ENCODE data around the gene PCDHGA12.
"Not testable (repeated sequence)": the region's sequence is repeated elsewhere in the genome, so short reads cannot be mapped to it uniquely, and the experiment has no call there.

The PCDHGA12 gene

GRCh38 chr5:141413540-141414069, 16.7 kb upstream of the PCDHGA12 start:
- ChIA-PET POLR2A (no interaction called here), CTCF (interaction anchor here (0.6 to 3.2 kb wide), 13 partner anchors 16 to 364 kb away, joined by 3 to 14 read pairs (median 5); partner anchors contain the start of genes PCDHGA12 and PCDHGB5)
- H3K4me3 ChIP-seq (ENCODE audit: low read depth, low read length) = no peak overlapping the region
- H3K9me3 ChIP-seq (ENCODE audit: control insufficient read depth, insufficient read depth, low read depth, low read length) = no peaks in the 10 kb centered on the region
- H3K36me3 ChIP-seq (ENCODE audit: control insufficient read depth in 2 of 2, insufficient read depth in 1 of 2, low read length in 2 of 2) = no peaks in the 10 kb centered on the region
- no peak overlapping the region for H3K27ac ChIP-seq (ENCODE audit: extremely low read depth, low read depth, low read length)
- no peaks in the 10 kb centered on the region for H3K4me1 ChIP-seq (ENCODE audit: control insufficient read depth, insufficient read depth, low read length)
- TF ChIP-seq OVOL3 (tag by site-specific recombination; IDR thresholded peaks at IDR 0.05) (no peak), IKZF3 (tag by site-specific recombination; IDR thresholded peaks at IDR 0.05) (no peak), ZNF580 (tag by site-specific recombination; IDR thresholded peaks at IDR 0.05) (no peak), ZNF626 (tag by site-specific recombination; IDR thresholded peaks at IDR 0.05) (no peak), ZNF302 (tag by site-specific recombination; IDR thresholded peaks at IDR 0.05; ENCODE audit: low read depth) (no peak), ZNF830 (tag by site-specific recombination; IDR thresholded peaks at IDR 0.05; ENCODE audit: low read depth) (no peak), ZNF311 (tag by site-specific recombination; IDR thresholded peaks at IDR 0.05; ENCODE audit: borderline replicate concordance) (no peak)
- TF ChIP-seq, protein P1, sequence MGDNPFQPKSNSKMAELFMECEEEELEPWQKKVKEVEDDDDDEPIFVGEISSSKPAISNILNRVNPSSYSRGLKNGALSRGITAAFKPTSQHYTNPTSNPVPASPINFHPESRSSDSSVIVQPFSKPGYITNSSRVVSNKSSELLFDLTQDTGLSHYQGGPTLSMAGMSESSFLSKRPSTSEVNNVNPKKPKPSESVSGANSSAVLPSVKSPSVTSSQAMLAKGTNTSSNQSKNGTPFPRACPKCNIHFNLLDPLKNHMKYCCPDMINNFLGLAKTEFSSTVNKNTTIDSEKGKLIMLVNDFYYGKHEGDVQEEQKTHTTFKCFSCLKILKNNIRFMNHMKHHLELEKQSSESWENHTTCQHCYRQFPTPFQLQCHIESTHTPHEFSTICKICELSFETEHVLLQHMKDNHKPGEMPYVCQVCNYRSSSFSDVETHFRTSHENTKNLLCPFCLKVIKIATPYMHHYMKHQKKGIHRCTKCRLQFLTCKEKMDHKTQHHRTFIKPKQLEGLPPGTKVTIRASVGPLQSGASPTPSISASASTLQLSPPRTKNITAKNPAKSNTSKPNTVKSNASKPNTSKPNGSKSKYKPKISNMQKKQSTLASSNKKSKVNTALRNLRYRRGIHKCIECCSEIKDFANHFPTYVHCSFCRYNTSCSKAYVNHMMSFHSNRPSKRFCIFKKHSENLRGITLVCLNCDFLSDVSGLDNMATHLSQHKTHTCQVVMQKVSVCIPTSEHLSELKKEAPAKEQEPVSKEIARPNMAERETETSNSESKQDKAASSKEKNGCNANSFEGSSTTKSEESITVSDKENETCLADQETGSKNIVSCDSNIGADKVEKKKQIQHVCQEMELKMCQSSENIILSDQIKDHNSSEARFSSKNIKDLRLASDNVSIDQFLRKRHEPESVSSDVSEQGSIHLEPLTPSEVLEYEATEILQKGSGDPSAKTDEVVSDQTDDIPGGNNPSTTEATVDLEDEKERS (tag by site-specific recombination; IDR thresholded peaks at IDR 0.05) = no peak
- TF ChIP-seq, protein P2, sequence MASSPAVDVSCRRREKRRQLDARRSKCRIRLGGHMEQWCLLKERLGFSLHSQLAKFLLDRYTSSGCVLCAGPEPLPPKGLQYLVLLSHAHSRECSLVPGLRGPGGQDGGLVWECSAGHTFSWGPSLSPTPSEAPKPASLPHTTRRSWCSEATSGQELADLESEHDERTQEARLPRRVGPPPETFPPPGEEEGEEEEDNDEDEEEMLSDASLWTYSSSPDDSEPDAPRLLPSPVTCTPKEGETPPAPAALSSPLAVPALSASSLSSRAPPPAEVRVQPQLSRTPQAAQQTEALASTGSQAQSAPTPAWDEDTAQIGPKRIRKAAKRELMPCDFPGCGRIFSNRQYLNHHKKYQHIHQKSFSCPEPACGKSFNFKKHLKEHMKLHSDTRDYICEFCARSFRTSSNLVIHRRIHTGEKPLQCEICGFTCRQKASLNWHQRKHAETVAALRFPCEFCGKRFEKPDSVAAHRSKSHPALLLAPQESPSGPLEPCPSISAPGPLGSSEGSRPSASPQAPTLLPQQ (tag by site-specific recombination; IDR thresholded peaks at IDR 0.05) = no peak

GRCh38 chr5:141414548-141415274, 15.6 kb upstream of the PCDHGA12 start:
- POLR2A ChIA-PET; H3K27ac ChIP-seq (ENCODE audit: extremely low read depth, low read depth, low read length); H3K9me3 ChIP-seq (ENCODE audit: control insufficient read depth, insufficient read depth, low read depth, low read length); H3K4me3 ChIP-seq (ENCODE audit: low read depth, low read length); H3K36me3 ChIP-seq (ENCODE audit: control insufficient read depth in 2 of 2, insufficient read depth in 1 of 2, low read length in 2 of 2); H3K4me1 ChIP-seq (ENCODE audit: control insufficient read depth, insufficient read depth, low read length): not testable (repeated sequence)
- CTCF ChIA-PET = interaction anchor here (1.0 to 3.2 kb wide), 4 partner anchors 17 to 143 kb away, joined by 4 to 14 read pairs (median 8); no protein-coding TSS in a partner anchor

- POLR2A ChIA-PET; H3K27ac ChIP-seq (ENCODE audit: extremely low read depth, low read depth, low read length); CTCF ChIA-PET; H3K9me3 ChIP-seq (ENCODE audit: control insufficient read depth, insufficient read depth, low read depth, low read length); H3K4me3 ChIP-seq (ENCODE audit: low read depth, low read length); H3K36me3 ChIP-seq (ENCODE audit: control insufficient read depth in 2 of 2, insufficient read depth in 1 of 2, low read length in 2 of 2); H3K4me1 ChIP-seq (ENCODE audit: control insufficient read depth, insufficient read depth, low read length): not testable (repeated sequence)
Observed at GRCh38 chr5:141415275-141415618, 15.1 kb upstream of the PCDHGA12 start.

GRCh38 chr5:141417494-141418172, 12.7 kb upstream of the PCDHGA12 start, which contains the start of gene PCDHGB7:
Gene PCDHGB7 (plus strand): TSS chr5:141417677. CDS start chr5:141417860, 183 bp downstream.
- H3K9me3 ChIP-seq (ENCODE audit: control insufficient read depth, insufficient read depth, low read depth, low read length); H3K36me3 ChIP-seq (ENCODE audit: control insufficient read depth in 2 of 2, insufficient read depth in 1 of 2, low read length in 2 of 2); H3K27ac ChIP-seq (ENCODE audit: extremely low read depth, low read depth, low read length); H3K4me1 ChIP-seq (ENCODE audit: control insufficient read depth, insufficient read depth, low read length); POLR2A ChIA-PET: not testable (repeated sequence)
- peak within 1 kb of the TSS; percentile 16; the same call in 1 of the 2 replicates for H3K4me3 ChIP-seq (ENCODE audit: low read depth, low read length)
- CTCF ChIA-PET = interaction anchor here (0.6 to 7.0 kb wide), 20 partner anchors 10 to 552 kb away, joined by 3 to 160 read pairs (median 4); partner anchors contain the start of genes PCDHA11, PCDHGA1, PCDHGB1 and PCDHGB3

Measured in HEK293 (cell line).